UCSD-AML1 (cell line): ENCODE data around the gene HSD3B7.
"Not testable (repeated sequence)": the region's sequence is repeated elsewhere in the genome, so short reads cannot be mapped to it uniquely, and the experiment has no call there.

ENCODE experiments used
- DNase-seq: peaks from one replicate; lab custom pipeline; 2025; ENCODE audit not compliant: unreplicated experiment; lab: John Stamatoyannopoulos, UW

The HSD3B7 gene

GRCh38 chr16:30984669-30985400, at the start of gene HSD3B7:
Gene HSD3B7, plus strand, starts transcription at chr16:30985207. Its CDS starts 452 bp downstream, at chr16:30985659.
- DNase-seq = peak; percentile 79

GRCh38 chr16:30937692-30938091, 47.3 kb upstream of the HSD3B7 start:
- DNase-seq = no peak

DNA sequence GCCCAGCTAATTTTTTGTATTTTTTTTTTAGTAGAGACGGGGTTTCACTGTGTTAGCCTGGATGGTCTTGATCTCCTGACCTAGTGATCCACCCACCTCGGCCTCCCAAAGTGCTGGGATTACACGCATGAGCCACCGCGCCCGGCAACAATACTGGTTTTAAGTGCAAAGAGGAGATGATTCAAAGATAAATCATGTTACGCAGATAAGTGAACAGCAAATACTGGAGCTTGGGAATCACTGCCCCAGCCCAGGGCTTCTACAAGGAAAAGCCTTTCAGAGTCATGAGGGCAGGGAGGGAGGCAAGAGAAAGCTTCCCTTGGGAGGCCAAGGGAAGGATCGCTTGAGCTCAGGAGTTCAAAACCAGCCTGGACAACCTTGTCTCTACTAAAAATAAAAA, 45.4 kb upstream of the HSD3B7 start:
- DNase-seq = not testable (repeated sequence)

- DNase-seq = peak; percentile 68
Observed at GRCh38 chr16:30941600-30942425, 43.2 kb upstream of the HSD3B7 start.

- DNase-seq = no peak
Observed at GRCh38 chr16:30942426-30942806, 42.6 kb upstream of the HSD3B7 start.

DNA sequence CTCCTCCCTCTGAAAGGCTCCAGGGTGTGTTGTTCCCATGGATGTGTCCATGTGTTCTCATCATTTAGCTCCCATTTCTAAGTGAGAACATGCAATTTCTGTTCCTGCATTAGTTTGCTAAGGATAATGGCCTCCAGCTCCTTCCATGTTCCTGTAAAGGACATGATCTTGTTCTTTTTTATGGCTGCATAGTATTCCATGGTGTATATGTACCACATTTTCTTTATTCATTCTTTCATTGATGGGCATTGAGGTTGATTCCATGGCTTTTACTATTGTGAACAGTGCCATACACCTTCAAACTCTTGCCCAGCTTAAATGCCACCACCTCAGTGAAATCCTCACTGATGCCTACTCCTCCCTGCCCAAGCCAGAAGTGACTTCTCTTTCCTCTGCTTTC, 40.7 kb upstream of the HSD3B7 start:
- no peak for DNase-seq

- no peak for DNase-seq
Observed at GRCh38 chr16:30946671-30947540, 38.1 kb upstream of the HSD3B7 start.

DNA sequence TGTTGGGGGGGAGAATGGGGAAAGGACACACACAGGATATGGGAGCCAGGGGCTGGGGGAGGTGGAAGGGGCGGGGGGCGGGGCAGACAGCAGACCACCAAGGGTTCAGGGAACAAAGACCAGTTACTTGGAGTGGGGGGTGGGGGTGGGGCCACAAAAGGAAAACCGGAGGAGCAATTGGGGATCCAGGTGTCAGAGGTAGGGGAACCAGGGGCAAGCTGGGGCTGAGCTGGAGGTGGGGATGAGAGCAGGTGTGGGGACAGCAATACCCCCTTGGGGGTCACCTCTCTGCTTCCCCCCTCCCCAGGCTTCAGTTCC, 37.5 kb upstream of the HSD3B7 start:
- DNase-seq = no peak

DNA sequence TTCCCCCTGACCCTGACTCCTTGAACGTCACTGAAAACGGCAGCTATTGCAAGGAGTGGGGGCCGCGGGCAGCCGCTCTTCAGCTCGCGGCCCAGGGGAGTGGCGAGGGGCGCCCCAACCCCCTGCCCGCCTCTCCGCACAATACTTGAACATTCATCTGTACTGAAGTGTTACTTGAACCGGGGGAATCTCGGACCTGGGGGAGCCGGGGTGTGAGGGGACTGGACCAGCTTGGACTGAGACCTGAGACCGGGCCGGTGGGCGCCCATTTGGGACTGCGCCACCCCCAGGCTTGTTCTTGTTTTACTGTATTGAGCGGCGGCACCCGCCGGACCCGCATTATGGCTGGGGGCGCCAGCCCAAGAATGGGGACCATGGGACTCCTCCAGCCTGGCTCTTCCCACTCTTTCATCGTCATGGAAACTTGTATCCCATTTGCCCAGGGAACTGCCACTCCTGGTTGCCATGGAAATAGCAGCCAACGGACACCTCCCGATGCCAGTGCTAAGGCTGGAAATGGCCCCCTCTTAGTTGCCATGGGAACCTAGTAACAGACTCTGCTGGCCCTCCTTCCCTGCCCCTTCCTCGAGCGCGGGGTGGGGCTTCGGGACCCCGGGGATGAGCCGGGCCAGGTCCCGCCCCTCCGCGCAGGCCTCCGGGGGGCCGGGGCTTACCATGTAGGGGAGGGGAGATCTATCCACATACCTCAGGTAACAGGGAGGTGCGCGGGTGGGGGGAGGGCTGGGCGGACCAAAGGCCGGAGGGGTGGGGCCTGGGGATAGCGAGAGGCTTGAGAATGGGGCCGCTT, 36.9 kb upstream of the HSD3B7 start:
- DNase-seq = no peak

DNA sequence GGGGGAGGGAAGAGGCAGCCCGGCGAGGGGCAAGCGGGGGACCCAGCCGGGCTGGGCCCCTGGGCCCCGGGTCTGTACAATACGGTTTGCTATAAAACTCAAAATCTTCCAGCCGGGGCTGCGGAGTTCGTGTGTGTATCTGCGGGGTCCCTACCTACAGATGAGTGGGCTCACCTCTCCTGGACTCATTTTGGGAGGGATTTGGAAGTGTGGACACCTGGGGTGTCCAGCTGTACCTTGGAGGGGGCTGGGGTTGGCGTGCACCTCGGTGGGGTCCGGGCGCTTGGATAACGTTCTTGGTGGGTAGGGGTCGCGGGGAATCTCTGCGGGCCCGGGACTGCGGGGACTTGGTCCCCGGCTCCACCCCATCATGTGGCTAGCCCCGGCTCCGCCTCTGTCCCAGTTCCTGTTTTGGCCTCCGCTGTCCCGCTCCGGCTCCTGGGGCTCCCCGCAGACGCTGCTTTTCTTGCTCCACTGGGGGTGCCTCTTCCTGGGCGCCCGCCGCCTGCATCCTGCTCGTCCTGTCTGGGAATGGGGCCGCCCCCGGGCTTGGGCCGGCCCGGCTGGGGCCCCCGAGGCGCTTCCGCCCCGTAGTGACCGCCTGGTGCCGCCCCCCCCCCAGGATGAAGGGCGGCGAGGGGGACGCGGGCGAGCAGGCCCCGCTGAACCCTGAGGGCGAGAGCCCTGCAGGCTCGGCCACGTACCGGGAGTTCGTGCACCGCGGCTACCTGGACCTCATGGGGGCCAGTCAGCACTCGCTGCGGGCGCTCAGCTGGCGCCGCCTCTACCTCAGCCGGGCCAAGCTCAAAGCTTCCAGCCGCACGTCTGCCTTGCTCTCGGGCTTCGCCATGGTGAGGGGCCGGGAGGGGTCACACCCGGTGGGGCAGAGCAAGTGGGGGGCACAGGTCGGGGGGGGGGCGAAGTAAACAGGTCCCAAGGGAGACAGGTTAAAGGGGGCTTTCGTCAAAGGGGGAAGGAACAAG, 36.0 kb upstream of the HSD3B7 start, which contains the start of gene ORAI3:
TSS of gene ORAI3 (plus strand) at position 402 of the 983 bp plus-strand sequence. CDS start at position 624, 222 bp downstream.
- peak; percentile 75 for DNase-seq

GRCh38 chr16:30949650-30950515, 35.1 kb upstream of the HSD3B7 start:
- peak; percentile 74 for DNase-seq

DNA sequence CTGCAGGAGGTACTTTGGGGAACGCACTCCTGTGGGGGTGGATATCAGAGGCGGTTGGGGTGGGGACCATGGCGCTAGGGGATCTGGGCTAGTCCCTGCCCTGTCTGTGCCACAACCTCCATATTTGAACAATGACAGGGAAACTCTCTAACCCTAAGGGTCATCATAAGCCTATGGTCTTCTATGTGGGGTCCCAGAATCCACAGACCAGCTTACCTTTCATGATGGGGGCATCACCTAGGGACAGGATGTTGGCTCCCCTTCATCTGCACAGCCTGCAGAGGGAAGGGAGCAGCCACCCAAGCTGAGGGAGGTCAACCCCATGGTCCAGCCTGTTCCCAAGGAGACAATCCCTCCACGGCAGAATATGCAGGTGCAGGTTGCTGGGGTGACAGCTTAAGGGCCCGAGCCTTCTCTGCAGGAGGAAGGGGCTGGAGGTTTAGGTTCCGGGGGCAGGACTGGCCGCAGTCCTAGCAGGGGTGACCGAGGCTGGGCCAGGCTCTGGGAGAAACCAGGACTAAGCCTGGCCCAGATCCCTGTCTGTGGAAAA, 34.4 kb upstream of the HSD3B7 start:
- DNase-seq = no peak

DNA sequence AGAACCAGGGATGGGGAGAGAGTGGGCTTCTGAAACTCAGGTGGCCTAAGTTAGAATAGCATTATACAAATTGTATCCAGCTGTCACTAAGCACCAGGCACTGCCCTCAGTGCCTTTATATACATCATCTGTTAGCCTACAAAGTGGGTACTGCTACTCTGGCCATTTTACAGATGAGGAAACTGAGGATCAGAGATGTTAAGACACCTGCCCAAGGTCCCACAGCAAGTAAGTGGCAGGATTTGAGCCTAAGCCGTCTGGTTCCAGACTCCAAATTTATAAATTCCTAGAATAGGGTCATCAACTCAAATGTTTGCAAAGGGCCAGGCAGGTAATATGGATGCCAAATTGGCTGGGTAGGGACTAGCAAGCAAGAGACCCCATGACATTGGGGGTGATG, 33.8 kb upstream of the HSD3B7 start:
- no peak for DNase-seq

DNA sequence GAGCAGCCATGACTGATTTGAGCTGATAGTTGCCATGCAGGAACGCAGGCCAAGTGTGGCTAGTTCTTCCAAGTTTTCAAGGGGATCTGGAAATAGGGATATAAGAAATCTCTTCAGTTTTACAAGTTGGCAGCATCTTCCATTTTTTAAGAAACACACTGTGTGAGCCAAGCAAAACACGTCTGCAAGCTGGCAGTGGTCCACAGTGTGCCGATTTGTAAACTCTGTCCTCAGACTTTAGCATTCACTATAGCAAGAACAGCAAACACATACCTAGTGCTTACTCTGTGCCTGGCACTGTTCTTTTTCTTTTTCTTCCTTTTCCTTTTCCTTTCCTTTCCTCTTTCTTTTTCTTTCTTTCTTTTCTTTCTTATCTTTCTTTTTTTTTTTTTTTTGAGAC, 33.3 kb upstream of the HSD3B7 start:
- DNase-seq = no peak

DNA sequence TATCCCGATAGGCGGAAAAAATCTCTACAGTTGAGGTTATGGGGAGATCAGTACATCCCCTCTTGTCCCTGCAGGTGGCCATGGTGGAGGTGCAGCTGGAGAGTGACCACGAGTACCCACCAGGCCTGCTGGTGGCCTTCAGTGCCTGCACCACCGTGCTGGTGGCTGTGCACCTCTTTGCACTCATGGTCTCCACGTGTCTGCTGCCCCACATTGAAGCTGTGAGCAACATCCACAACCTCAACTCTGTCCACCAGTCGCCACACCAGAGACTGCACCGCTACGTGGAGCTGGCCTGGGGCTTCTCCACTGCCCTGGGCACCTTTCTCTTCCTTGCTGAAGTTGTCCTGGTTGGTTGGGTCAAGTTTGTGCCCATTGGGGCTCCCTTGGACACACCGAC, 31.9 kb upstream of the HSD3B7 start:
- no peak for DNase-seq

GRCh38 chr16:30953511-30954124, 31.4 kb upstream of the HSD3B7 start:
- DNase-seq = peak; percentile 77

GRCh38 chr16:30954993-30955392, 30.0 kb upstream of the HSD3B7 start:
- DNase-seq = no peak
